GDM1 (cell line): ENCODE results near the gene MBP.

Experiments used
- DNase-seq: peaks from one replicate; lab custom pipeline; 2025; lab: John Stamatoyannopoulos, UW

Gene MBP

DNA sequence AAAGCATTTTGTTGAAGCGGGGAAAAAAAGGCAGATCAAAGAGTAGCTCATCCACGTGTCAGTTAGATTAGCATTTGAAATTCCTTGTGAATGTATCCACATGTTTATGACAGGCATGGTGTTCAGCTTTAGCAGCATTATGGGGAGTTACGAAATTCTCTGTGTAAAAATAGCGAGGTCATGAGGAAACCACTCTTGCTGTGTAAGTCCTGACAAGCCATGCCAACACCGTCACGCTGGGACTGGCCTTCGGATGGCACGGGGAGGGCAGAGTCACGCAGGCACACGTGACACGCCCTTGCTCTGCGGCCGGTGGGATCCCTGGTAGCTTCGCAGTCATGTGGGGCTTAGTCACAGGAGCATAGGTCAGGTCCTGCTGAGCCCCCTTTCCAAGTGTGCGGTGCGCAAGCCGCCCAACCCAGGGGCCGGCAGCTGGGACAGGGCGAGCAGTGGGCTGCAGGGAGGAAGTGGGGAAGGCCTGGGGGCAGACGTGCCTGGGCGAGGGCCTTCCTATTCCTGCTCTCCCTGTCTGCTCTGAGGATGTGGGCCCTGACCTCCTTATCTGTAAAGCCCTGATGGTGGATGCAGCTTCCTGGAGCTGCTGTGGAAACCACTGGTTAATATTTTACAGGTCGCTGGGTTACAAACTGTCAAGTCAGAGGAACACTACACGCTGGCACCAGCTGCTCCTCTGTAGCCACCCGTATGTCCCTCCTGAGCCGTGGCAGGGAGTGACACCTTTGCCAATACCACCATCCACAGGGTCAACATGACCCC, 18.0 kb downstream of the MBP start:
- peak; percentile 98 for DNase-seq

DNA sequence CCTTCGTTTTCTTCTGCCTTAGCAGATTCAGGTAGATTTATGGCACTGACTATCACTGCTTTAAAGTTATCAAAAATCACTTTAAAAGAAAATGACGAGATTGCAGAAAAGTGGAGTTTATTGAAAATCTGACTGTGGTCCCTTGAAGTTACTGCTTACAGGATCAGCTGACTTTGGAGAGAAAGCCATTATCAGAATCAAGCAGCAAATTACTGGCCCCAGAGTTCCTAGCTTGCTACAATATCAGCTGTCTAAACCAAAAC, 18.5 kb downstream of the MBP start:
- no peak for DNase-seq

DNA sequence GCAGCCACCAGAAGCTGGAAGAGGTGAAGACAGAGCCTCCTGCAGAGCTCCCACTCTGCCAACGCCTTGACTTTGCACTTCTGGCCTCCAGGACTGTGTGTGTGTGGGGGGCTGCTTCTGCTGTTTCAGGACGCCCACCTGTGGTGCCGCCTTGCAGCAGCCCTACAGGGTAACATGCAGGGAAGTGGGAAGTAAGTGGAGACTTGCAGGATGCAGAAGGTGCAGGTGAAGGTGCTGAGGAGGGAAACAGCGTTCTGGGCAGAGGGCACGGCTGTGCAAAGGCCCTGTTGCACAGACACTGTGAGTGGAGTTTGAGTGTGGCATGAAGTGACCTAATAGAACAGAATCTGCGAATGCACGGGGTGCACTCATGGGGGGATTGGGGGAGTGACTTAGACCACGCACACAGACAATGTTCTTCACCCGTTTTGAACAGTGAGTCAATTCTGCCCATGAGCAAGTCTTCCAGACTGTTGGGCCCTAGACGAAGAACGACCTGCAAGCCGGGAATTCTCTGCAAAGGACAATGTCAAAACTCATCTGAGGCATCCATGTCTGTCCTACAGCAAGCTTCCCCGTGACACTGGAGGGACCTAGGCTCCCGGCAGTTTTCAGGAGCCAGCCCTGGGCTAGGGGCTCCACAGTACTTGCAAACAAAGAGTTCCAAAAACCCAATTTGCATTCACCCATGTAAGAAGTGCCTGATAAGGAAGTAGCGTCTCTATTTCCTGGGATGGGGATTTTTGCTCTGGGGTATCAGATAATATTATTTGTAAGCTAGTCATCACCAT, 19.0 kb downstream of the MBP start:
- no peak for DNase-seq

DNA sequence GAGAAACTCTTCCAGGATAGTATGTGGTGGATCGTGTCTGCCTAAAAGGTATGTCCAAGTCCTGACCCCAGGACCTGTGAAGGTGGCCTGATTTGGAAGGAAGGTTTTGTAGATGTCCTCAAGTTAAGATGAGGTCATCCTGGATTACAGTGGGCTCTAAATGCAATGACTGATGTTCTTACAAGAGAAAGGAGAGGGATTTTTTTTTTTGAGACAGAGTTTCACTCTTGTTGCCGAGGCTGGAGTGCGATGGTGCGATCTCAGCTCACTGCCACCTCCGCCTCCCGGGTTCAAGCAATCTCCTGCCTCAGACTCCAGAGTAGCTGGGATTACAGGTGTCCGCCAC, 19.9 kb downstream of the MBP start:
- no peak for DNase-seq

DNA sequence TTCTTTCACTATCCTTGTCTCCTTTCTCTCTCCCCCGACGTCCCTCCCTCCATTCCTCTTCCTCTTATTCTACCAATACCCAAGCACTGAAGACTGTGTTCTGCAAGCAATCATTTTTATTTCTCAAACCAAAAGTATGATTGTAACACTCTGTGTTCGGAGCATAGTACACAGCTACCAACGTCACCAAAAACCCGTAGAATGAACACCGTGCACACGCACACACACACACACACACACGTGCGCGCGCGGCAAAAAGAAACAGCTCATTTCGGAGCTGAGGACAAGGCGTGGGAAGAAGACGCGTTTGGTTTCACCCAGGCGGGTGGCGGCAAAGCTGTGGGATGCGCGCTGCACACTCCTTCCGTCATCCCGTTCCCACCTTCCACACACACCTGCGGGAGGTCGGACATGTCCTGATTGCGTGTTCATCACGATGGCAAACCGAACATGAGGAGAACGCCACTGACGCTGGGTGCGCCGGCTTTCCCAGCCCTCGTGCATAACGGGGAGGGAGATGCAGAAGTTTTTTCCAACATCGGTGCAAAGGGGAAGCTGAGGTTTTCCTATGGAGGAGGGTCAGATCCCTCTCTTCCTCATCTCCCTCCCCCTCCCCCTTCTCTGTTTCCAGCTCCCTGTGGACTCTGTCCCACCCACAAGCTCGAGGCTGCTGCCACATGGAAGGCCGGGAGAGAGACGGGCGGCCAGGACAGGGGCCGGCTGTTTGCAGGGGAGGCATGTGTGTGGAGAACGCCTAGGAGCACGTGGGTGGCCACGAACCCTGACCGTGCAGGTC, 20.4 kb downstream of the MBP start:
- peak; percentile 44 for DNase-seq

DNA sequence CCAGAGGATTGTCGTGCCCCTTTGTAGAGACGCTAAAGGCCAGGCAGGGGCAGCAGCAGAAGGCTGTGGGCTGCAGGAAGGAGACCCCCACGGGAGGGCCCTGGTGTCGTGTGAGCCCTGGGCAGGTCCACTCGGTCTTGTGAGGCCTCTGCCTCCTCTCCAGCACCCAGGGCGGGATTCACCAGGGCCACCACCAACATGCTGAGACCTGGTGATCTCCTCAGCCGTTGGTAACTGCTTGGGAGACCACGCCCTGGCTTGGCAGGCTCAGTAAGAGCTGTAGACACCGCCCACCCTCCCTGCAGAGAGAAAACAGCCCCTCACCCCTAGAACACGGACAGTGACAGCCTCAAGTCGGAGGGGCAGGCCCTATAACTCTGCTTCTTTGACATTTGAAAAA, 21.1 kb downstream of the MBP start:
- DNase-seq = no peak

DNA sequence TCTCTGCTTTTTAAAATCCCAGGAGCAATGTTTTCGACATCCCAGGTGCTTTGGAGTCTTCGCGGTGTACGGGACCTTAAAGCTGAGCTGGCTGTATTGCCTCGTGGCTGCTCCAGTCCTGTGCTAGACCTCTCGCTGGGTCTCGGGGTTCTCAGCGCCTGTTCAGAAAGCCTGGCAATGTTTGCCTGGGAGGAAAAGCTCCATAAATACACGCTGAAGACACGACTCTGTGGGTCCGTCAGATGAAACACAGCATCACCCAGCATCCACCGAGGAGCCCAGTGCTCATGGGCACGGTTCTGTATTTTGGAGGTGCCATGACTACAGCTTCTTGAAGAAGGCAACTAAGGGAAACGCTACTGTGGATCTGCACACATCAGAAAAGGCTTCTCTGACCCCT, 21.6 kb downstream of the MBP start:
- DNase-seq = no peak

DNA sequence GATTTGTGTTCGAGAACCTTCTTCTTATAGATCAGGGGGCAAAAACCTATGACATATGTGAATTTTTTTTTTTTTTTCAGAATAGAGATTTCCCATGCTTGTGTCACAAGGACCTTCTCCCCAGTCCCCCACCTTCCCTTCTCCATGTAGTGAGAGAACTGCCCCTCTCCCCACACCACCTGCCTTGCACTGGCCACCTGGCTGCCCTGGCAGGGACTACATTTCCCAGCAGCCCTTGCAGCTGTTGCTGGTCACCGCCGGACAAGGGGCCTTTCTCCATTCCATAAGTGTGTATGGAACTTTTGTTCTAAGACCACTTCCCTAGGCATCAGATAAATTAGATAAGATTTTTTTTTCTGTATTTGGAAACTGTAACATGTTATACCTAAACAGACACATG, 22.2 kb downstream of the MBP start:
- no peak for DNase-seq

DNA sequence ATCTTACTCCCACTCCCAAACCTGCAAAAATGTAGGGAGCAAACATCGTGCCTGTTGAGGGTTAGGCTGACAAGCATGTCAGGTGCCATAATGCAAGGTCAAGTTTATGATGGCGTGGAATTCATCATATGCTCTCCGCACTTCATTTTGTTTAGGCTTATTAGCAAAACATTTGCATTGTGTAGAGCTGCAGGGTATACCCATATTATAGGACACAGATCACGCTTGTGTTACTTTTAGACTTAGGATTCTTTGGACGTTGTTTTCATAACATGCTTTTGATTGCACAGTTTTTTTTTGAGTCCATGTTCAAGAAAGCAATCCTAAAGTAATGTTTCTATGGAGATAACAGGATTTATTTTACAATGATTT, 22.9 kb downstream of the MBP start:
- no peak for DNase-seq

DNA sequence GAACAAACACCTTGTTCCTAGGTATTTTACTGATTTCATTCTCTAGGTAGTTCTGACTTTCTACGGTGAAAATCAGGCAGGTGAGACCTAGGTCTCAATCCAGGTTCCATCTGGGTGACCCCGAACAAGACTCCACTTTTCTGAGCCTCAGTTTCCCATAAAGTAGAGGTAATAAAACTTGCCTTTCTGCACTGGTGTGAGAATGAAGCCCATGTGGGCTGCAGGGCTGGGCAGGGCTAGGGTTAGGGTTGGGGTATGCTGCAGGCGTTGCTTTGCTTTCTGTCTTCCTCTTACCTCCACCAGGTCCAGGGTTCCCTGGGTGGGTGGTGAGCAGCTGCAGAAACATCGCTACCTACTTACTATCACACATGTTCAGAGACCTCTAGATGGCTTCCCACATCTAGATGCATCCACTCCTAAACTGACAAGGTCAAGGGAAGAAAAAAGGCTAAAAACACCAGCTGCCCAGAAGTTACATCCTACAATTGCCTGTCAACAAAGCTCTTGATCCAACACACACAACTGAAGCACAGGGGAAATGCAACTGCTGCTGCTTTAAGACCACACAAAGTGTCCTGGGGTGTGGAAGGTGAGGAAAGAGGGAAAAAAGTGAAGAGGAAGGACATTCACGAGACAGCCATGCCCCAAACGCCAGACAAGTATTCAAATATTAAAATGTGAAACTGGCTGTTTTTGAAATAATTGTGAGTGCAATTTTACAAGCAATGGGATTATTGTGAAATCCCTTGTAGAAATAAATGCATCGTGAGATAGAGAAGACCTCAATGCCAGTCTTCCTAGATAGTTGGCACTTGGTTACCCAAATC, 23.5 kb downstream of the MBP start:
- no peak for DNase-seq

DNA sequence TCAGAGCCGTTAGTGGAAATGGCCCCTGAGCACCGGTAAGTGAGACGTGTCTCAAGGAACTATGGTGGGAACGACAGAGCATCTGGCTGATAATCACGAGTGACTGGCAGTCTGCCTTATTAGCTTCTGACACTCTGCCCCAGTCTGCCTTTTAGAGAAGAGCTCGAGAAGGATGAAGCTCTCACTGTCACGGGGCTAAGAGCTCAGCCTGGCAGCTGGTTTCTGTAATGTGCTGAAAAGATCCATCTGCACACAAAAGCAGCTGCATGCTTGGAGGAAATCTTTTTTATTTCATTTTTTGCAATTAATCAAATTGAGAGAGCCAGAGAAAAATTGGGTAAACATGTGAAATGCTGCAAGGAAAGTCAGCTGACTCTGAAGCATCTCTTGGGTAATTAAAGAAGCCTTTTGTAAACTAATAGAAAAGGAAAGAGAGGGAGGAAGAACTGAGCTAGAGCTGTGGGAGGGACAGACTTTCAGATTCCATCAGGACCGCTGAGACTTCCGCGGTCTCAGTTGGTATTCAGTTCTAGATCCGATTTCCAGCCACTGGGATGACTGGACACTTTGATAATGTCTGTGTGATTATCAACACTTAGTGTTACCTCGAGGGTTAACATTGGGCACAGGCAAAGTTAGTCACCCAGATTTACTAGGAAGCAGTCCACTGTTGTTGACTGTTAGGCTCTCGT, 24.4 kb downstream of the MBP start:
- no peak for DNase-seq

DNA sequence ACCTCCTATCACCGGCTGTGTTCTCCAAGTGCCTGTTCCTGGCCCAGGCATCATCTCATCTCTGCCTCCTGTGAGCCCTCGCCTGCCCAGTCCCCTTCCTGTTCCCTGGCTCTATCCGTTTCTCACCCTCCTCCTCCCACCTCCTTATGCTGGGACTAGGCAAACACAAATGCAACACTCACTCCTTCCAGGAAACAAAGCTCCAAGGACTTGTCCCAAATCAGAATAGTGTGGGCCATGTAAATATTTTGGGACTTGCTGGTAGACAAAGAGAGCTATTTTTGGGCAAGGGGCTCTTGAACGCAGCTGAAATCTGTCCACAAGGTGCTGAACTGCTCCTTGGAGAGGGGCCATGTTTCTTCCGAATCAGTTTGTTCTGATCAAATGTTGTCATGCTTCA, 25.3 kb downstream of the MBP start:
- no peak for DNase-seq

DNA sequence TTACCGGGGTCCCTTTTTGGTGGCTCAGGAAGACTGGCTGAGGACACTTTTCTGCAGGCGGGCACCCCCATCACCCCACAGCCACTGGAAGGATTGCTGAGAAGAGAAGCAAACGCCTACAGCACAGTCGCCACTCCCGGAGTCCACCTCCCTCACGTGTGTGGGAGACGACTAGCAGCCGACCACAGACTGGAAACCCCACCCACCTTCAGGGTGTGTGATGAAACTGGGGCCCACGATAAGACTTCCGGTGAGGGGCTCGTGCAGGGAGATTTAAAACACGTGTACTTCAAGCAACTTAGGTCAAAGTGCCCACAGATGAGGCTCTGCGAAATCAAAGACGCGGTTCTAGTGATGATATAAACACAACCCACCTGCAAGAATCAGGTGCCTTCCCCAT, 26.3 kb downstream of the MBP start:
- DNase-seq = peak; percentile 42

DNA sequence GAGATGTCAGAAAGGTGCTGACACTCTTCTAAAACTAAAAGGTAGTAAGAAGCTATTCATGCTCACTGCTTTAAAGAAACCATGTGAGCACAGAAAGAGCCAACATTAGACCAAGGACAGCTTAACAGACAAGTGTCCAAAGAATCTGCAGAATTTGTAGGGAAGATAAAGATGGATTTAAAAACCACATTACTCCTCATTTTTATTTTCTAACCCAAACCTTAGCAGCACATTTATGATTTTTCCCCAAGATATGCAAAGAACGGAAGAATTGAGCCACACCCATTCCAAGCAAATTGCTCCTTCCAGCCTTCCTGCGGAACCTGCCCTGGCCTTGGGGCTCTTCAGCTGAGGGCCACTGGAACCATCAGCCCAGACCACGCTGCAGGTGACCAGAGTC, 26.9 kb downstream of the MBP start:
- DNase-seq = no peak

DNA sequence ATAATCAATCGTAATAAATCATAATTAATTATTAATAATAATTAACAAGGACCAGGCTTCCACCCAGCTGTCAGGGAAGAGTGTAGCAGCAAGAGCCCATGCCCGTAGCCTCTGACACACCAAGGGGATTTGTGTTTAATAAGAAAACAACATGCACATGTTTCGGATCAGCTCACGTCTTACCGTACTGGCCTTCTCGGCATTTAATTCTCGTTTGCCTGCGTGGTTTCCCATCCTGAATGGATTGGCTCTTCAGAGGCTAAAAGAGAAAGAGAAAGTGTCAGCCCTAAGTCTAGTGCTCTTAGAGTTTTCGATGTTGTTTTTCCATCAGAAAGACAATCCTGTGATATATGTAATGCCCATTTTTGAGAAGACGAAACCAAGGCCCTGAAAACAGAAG, 27.6 kb downstream of the MBP start:
- DNase-seq = no peak

DNA sequence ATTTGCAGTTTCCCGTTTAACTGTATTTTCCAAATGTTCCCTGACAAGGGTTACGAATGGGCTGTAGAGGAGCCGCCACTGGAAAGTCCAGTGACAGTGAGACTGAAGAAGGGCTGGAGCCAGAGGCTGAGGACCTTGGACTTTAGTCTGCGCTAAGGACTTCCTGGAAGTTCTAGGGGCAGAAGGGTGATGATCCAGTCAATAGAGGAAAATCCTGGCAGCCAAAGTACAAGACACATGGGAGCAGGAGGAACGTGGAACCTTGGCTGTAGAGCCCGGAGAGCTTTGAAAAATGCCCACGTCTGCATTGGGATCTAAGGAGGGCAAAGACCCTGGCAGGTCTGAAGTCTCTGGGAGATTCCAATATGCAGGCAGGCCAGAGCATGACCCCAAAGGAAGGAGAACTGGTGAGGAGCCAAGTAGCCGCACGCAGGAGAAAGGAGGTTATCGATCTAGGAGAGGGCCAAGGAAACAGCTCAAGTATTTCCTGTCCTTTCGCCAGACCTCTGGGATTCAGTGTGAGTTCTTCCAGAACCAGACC, 28.5 kb downstream of the MBP start:
- DNase-seq = no peak

DNA sequence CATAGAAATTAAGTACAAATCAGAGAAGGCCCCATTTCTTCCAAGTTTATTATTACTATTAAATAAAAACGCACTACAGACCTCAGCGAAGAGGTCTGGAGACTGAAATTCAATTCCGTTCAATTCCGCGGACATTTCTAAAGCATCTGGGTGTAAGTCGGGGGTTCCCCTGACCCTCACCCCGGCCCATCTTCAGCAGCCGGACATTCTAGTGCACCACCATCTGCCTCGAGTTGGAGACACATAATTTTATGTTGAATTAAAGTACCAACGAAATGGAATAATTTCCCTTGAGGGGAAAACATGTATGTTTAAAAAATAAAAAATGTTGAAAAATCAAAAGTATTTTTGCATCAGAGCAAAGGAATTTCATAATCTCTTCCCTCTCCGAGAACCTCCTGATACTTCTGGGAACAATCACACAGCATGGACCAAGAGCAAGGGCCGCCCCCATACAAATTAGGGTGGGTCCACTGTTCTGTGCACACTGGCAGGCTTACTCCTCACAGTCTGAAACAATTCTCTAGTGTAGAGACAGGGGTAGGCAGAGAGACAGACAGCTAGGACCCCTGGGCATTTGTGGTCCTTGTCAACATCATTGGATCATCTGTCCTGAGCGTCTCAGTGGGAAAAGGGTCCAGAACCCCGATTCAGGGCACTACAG, 29.3 kb downstream of the MBP start:
- DNase-seq = no peak

DNA sequence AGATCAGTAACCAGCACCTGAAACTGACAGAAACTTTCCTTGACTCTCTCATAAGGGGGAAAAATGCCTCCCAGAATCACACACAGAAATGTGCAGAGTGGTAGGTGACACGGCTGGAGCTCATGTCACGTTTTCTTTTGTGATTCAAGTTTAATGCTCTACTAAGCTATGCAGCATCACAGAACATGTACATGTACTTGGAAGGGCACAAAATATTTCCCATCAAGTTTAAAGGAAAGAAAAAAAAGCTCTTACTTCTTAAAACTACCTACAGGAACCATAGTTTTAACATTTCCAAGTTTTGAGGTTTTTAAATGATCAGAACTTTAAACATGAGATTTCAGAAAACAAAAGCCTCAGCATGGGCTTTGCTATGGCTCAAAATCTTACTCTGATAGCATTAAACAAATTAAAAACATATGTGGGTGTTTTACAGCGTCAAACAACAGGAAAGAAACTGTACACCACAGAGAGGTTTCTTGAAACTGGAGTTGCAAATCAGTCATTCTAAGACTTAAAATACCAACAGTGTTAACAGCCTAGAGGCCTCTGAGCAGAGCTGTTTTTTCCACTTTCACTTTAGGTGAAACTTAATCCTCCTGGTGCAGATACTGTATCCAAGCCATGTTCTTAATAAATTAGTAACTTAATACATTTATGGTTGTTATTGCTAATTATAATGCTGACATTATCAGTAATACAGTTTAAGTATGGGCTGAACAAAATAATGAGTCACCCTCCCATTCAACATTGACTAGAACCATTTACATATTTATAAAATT, 30.1 kb downstream of the MBP start:
- DNase-seq = no peak

DNA sequence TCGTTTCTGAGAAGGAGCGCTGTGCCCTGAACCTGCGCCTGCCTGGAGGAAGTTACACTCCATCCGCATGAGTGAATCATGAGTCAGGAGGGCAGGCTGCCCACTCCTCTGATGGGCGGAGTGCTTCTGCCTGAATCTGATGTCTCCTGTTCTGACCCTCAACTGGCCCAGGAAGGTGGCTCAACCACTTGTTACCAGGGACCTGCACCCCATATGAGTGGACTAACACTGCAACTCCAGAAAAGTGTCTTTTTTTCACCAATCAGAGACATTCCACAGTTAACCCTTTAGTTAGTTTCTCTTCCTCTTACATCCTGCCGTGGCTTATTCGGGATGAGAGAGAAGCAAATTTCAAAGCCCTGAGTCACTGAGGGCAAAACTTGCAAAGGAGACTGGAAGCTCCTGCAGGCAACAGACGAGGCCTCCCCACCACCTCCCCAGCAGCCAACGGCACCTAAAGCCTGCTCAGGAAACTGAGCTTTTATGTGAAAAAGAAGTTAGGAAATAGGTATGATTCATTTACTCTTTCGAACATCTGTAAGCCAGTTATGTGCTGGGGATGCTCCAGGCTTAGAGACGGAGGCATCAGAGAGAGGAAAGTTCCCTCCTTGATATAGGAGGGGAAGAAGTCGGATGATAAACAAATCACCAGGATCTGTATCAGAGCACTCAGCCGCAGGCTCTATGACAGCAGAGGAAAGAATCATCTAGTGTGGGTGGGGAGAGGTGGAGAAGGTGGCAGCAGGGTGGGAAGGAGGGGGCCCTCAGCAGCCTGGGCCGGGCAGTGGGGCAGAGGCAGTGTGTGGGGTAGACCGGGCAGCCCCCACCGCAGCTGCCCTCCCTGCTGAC, 30.9 kb downstream of the MBP start:
- peak; percentile 65 for DNase-seq
